Measurements from ENCODE around the gene LMBR1. TPM values are rescaled to one million over a fixed set of nuclear protein-coding genes. Genes with fewer than 3 reads are reported as not detected.

The LMBR1 gene
- total RNA-seq, 2 donors from 2014 or later, result 39.4 to 45.2 TPM

- no peak for DNase-seq
- intact Hi-C loops (cut with DNase I), result no loop called here
- ATAC-seq, result no peak
Observed at GRCh38 chr7:156776527-156776926, 116.5 kb downstream of the LMBR1 start.

GRCh38 chr7:156773966-156774365 lies 119.0 kb downstream of the LMBR1 start:
- no peak for ATAC-seq
- intact Hi-C loops (cut with DNase I), result no loop called here
- DNase-seq, result no peak

GRCh38 chr7:156772725-156773124 lies 120.3 kb downstream of the LMBR1 start:
- DNase-seq (no peak), ATAC-seq (no peak)
- intact Hi-C loops (cut with DNase I), result no loop called here

GRCh38 chr7:156768698-156769472 lies 124.1 kb downstream of the LMBR1 start:
- DNase-seq (no peak), ATAC-seq (no peak)
- intact Hi-C loops (cut with DNase I), result loop anchor here in 1 of 2 donors (10.0 kb wide), 1 partner anchor 974 kb away; no protein-coding TSS in a partner anchor

- ATAC-seq (no peak), DNase-seq (no peak)
- intact Hi-C loops (cut with DNase I), result loop anchor here in 1 of 2 donors (10.0 kb wide), 1 partner anchor 972 kb away; no protein-coding TSS in a partner anchor
Observed at GRCh38 chr7:156766666-156767065, 126.3 kb downstream of the LMBR1 start.

GRCh38 chr7:156765901-156766656 lies 126.9 kb downstream of the LMBR1 start:
- DNase-seq, result no peak
- ATAC-seq, result no peak
- intact Hi-C loops (cut with DNase I), result loop anchor here in 1 of 2 donors (10.0 kb wide), 1 partner anchor 971 kb away; no protein-coding TSS in a partner anchor

GRCh38 chr7:156764766-156765165 lies 128.2 kb downstream of the LMBR1 start:
- intact Hi-C loops (cut with DNase I), result loop anchor here in 1 of 2 donors (10.0 kb wide), 1 partner anchor 970 kb away; no protein-coding TSS in a partner anchor
- ATAC-seq (no peak), DNase-seq (no peak)

- peak; percentile 93 to 97 for ATAC-seq
- DNase-seq, result peak; percentile 74
- intact Hi-C loops (cut with DNase I), result loop anchor here in 1 of 2 donors (10.0 kb wide), 1 partner anchor 969 kb away; no protein-coding TSS in a partner anchor
Observed at GRCh38 chr7:156764016-156764669, 128.8 kb downstream of the LMBR1 start.

GRCh38 chr7:156759579-156760202 lies 133.3 kb downstream of the LMBR1 start:
- ATAC-seq (no peak), DNase-seq (no peak)
- intact Hi-C loops (cut with DNase I), result loop anchor here in 1 of 2 donors (10.0 kb wide), 1 partner anchor 965 kb away; no protein-coding TSS in a partner anchor

- ATAC-seq (no peak), DNase-seq (no peak)
- intact Hi-C loops (cut with DNase I), result no loop called here
Observed at GRCh38 chr7:156759143-156759542, 133.8 kb downstream of the LMBR1 start.

GRCh38 chr7:156754201-156754600 lies 138.8 kb downstream of the LMBR1 start:
- DNase-seq (no peak), ATAC-seq (no peak)
- intact Hi-C loops (cut with DNase I), result no loop called here

GRCh38 chr7:156753630-156754029 lies 139.4 kb downstream of the LMBR1 start:
- DNase-seq (no peak), ATAC-seq (no peak)
- intact Hi-C loops (cut with DNase I), result no loop called here

- no peak for DNase-seq
- intact Hi-C loops (cut with DNase I), result no loop called here
- ATAC-seq, result no peak
Observed at GRCh38 chr7:156753229-156753560, 139.8 kb downstream of the LMBR1 start.

- intact Hi-C loops (cut with DNase I), result no loop called here
- DNase-seq (no peak), ATAC-seq (no peak)
Observed at GRCh38 chr7:156752367-156753228, 140.4 kb downstream of the LMBR1 start.

- intact Hi-C loops (cut with DNase I), result no loop called here
- no peak for ATAC-seq
- DNase-seq, result no peak
Observed at GRCh38 chr7:156751319-156751718, 141.7 kb downstream of the LMBR1 start.

- intact Hi-C loops (cut with DNase I), result no loop called here
- no peak for DNase-seq
- ATAC-seq, result no peak
Observed at GRCh38 chr7:156747718-156748117, 145.3 kb downstream of the LMBR1 start.

GRCh38 chr7:156746891-156747290 lies 146.1 kb downstream of the LMBR1 start:
- intact Hi-C loops (cut with DNase I), result no loop called here
- DNase-seq (no peak), ATAC-seq (no peak)

GRCh38 chr7:156739596-156739995 lies 153.4 kb downstream of the LMBR1 start:
- intact Hi-C loops (cut with DNase I), result no loop called here
- DNase-seq, result no peak

More at GRCh38 chr7:156739596-156739995, 153.4 kb downstream of the LMBR1 start:
- ATAC-seq, result no peak
